ENCODE results near the gene RPL22. TPM values are rescaled to one million over a fixed set of nuclear protein-coding genes. Genes with fewer than 3 reads are reported as not detected.

Gene RPL22
- polyA plus RNA-seq, 3 donors: 62.6 to 97.2 (median 65.6) TPM

GRCh38 chr1:6151291-6151822 lies 48.0 kb downstream of the RPL22 start:
- no peak for DNase-seq
- no peaks in the 10 kb centered on the region for H3K9me3 ChIP-seq (replicated peaks in 1 of 2; ENCODE audit: control insufficient read depth in 1 of 2, insufficient read depth in 1 of 2, low read length in 2 of 2)
- intact Hi-C loops (cut with micrococcal nuclease): no loop called here
- H3K4me3 ChIP-seq (replicated peaks in 1 of 3; ENCODE audit: low read depth in 2 of 3, low read length in 3 of 3): no peak overlapping the region
- no peak overlapping the region for H3K9ac ChIP-seq (ENCODE audit: insufficient read depth, low read length, poor library complexity, severe bottlenecking)
- Mint-ChIP-seq H3K4me3 (no peak overlapping the region), H3K9me3 (peaks cover 0 to 3% (median 0%) of the 10 kb centered on the region in 7 donors), H3K27ac (no peak overlapping the region), H3K4me1 (peaks cover 12% of the 10 kb centered on the region), H3K36me3 (no peaks in the 10 kb centered on the region), H3K27me3 (ENCODE audit: low read depth in 3 of 3) (peaks cover 0 to 19% (median 12%) of the 10 kb centered on the region in 3 donors)
- H4K20me1 ChIP-seq (ENCODE audit: insufficient read depth, low read length): no peaks in the 10 kb centered on the region
- peaks cover 0 to 10% of the 10 kb centered on the region in 2 donors for H3K27me3 ChIP-seq (ENCODE audit: control insufficient read depth in 2 of 2, insufficient read depth in 2 of 2, low read length in 2 of 2)
- no peak for TF ChIP-seq CTCF (IDR thresholded peaks at IDR 0.05)
- H3K79me2 ChIP-seq (ENCODE audit: insufficient read depth, low read length): no peaks in the 10 kb centered on the region
- 100% methylated on average over 6 of the region's 9 CpGs for WGBS (ENCODE audit: insufficient coverage)
- no peak overlapping the region for H3K27ac ChIP-seq (ENCODE audit: low read depth in 1 of 2, low read length in 2 of 2)
- peaks cover 5 to 18% of the 10 kb centered on the region in 2 donors for H3K4me1 ChIP-seq (ENCODE audit: control insufficient read depth in 1 of 2, insufficient read depth in 2 of 2, low read length in 2 of 2)
- H2AFZ ChIP-seq (ENCODE audit: insufficient read depth, low read depth, low read length, poor library complexity, severe bottlenecking): no peak overlapping the region
- H3K4me2 ChIP-seq (replicated peaks; ENCODE audit: extremely low read depth, low read length, poor library complexity, severe bottlenecking): no peak overlapping the region
- H3K36me3 ChIP-seq (replicated peaks in 1 of 2; ENCODE audit: control insufficient read depth in 1 of 2, insufficient read depth in 2 of 2, low read length in 2 of 2): no peaks in the 10 kb centered on the region

- H3K4me1 ChIP-seq (ENCODE audit: control insufficient read depth in 1 of 2, insufficient read depth in 2 of 2, low read length in 2 of 2): peaks cover 5 to 18% of the 10 kb centered on the region in 2 donors
- no peaks in the 10 kb centered on the region for H3K36me3 ChIP-seq (replicated peaks in 1 of 2; ENCODE audit: control insufficient read depth in 1 of 2, insufficient read depth in 2 of 2, low read length in 2 of 2)
- no peaks in the 10 kb centered on the region for H4K20me1 ChIP-seq (ENCODE audit: insufficient read depth, low read length)
- no peak overlapping the region for H3K27ac ChIP-seq (ENCODE audit: low read depth in 1 of 2, low read length in 2 of 2)
- H3K79me2 ChIP-seq (ENCODE audit: insufficient read depth, low read length): no peaks in the 10 kb centered on the region
- H3K4me3 ChIP-seq (replicated peaks in 1 of 3; ENCODE audit: low read depth in 2 of 3, low read length in 3 of 3): no peak overlapping the region
- H3K36me3 Mint-ChIP-seq: no peaks in the 10 kb centered on the region
- no peak overlapping the region for H3K4me2 ChIP-seq (replicated peaks; ENCODE audit: extremely low read depth, low read length, poor library complexity, severe bottlenecking)
- H3K9me3 ChIP-seq (replicated peaks in 1 of 2; ENCODE audit: control insufficient read depth in 1 of 2, insufficient read depth in 1 of 2, low read length in 2 of 2): no peaks in the 10 kb centered on the region
- H2AFZ ChIP-seq (ENCODE audit: insufficient read depth, low read depth, low read length, poor library complexity, severe bottlenecking): no peak overlapping the region
- H3K9me3 Mint-ChIP-seq: peaks cover 0 to 3% (median 0%) of the 10 kb centered on the region in 7 donors
- peaks cover 0 to 19% (median 12%) of the 10 kb centered on the region in 3 donors for H3K27me3 Mint-ChIP-seq (ENCODE audit: low read depth in 3 of 3)
- intact Hi-C loops (cut with micrococcal nuclease): no loop called here
- no peak for DNase-seq
- peaks cover 12% of the 10 kb centered on the region for H3K4me1 Mint-ChIP-seq
- no peak overlapping the region for H3K27ac Mint-ChIP-seq
- TF ChIP-seq CTCF (IDR thresholded peaks at IDR 0.05): no peak
- WGBS (ENCODE audit: insufficient coverage): 97% methylated on average over 10 of the region's 11 CpGs
- no peak overlapping the region for H3K9ac ChIP-seq (ENCODE audit: insufficient read depth, low read length, poor library complexity, severe bottlenecking)
- H3K27me3 ChIP-seq (ENCODE audit: control insufficient read depth in 2 of 2, insufficient read depth in 2 of 2, low read length in 2 of 2): peaks cover 0 to 10% of the 10 kb centered on the region in 2 donors
- no peak overlapping the region for H3K4me3 Mint-ChIP-seq
Observed at GRCh38 chr1:6150006-6150938, 49.1 kb downstream of the RPL22 start.
